ENCODE measurements around the gene SH3RF2.

SH3RF2 gene

DNA sequence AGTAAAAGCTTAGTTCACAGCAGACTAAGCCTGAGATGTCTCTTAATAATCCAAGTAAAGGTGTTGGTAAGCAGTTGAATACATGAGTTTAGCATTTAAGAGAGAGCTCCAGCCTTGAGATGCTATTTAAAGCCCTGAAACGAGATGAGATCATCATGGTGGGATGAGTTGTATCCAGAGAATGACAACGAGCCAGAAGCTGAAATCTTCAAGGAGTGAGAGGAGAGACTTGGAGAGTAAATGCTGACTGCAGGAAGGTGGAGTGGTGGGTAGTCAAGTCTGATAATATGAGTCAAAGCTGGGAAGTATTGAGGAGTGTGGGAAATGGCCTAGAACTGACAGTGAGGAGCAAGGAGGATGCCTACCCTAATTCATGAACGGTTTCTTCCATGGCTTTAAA is 115.3 kb downstream of the SH3RF2 start:
- H2AK5ac ChIP-seq (ENCODE audit: low read length), result no peak overlapping the region
- no CpG with 5 or more reads among the region's 3 CpGs for WGBS (ENCODE audit: extremely low coverage, insufficient coverage, insufficient read length)
- H4K91ac ChIP-seq (ENCODE audit: low read depth, low read length), result no peak overlapping the region

DNA sequence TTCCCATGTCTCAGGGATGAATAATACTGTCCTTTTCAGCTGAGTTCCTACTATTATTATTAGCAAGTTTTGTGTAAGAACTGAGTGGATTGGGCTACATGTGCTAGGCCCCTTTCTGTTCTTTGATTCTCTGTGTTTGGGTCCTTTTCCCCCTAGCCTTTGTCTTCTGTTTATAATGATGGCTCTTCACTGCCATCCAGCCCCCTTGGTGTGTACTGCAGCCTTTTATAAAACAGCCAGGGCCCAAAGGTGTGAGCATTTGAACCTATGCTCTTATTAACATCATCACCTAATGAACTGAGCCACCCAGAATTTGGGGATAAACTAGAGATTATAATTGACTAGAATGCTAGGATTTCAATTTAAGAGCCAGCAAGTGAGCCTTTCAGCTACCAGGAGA is 116.4 kb downstream of the SH3RF2 start:
- no peak overlapping the region for H4K8ac ChIP-seq (ENCODE audit: low read depth, low read length)
- H3K4me3 ChIP-seq (ENCODE audit: low read depth, low read length), result no peak overlapping the region
- no peak overlapping the region for H3K14ac ChIP-seq (ENCODE audit: low read length)
- no peaks in the 10 kb centered on the region for H3K79me1 ChIP-seq (ENCODE audit: low read length)
- no peak overlapping the region for H2AFZ ChIP-seq (ENCODE audit: insufficient read depth, low read length, poor library complexity)
- H3K27me3 ChIP-seq (ENCODE audit: insufficient read depth, low read length), result no peaks in the 10 kb centered on the region
- no peak overlapping the region for H3K18ac ChIP-seq (ENCODE audit: low read length)
- H3K9me3 ChIP-seq (ENCODE audit: insufficient read depth, low read depth, low read length), result no peaks in the 10 kb centered on the region
- no peaks in the 10 kb centered on the region for H3K4me1 ChIP-seq (ENCODE audit: control insufficient read depth in 1 of 2, insufficient read depth in 2 of 2, low read length in 2 of 2)
- no peak overlapping the region for H3K4ac ChIP-seq (ENCODE audit: low read depth, low read length)
- DNase-seq, result peak in 1 of 2 donors; percentile 25
- H3K27ac ChIP-seq (ENCODE audit: low read depth, low read length), result no peak overlapping the region
- no peaks in the 10 kb centered on the region for H3K79me2 ChIP-seq (ENCODE audit: control insufficient read depth, insufficient read depth, low read length, poor library complexity)
- H3K23ac ChIP-seq (ENCODE audit: low read length), result no peak overlapping the region
- no peak overlapping the region for H3K9ac ChIP-seq (ENCODE audit: low read length)
- H3K36me3 ChIP-seq (ENCODE audit: control insufficient read depth in 1 of 2, insufficient read depth in 2 of 2, low read length in 2 of 2), result no peaks in the 10 kb centered on the region
- H2BK12ac ChIP-seq (ENCODE audit: low read length), result no peak overlapping the region
- H3K4me2 ChIP-seq (ENCODE audit: low read length), result no peak overlapping the region
- no peak overlapping the region for H2AK5ac ChIP-seq (ENCODE audit: low read length)
- H4K12ac ChIP-seq (ENCODE audit: low read depth, low read length), result no peak overlapping the region
- H2BK120ac ChIP-seq (ENCODE audit: insufficient read depth, low read length, poor library complexity), result no peak overlapping the region
- H4K91ac ChIP-seq (ENCODE audit: low read depth, low read length), result no peak overlapping the region
- H2BK5ac ChIP-seq (ENCODE audit: low read depth, low read length, poor library complexity), result no peak overlapping the region

More for the DNA sequence above, 115.3 kb downstream of the SH3RF2 start:
- Histone ChIP-seq H4K8ac (ENCODE audit: low read depth, low read length) (no peak overlapping the region), H3K4me1 (ENCODE audit: control insufficient read depth in 1 of 2, insufficient read depth in 2 of 2, low read length in 2 of 2) (peaks cover 0 to 4% of the 10 kb centered on the region in 2 experiments), H3K4ac (ENCODE audit: low read depth, low read length) (no peak overlapping the region), H4K12ac (ENCODE audit: low read depth, low read length) (no peak overlapping the region), H3K4me3 (ENCODE audit: low read depth, low read length) (no peak overlapping the region), H3K79me2 (ENCODE audit: control insufficient read depth, insufficient read depth, low read length, poor library complexity) (no peaks in the 10 kb centered on the region), H3K79me1 (ENCODE audit: low read length) (no peaks in the 10 kb centered on the region), H3K27me3 (ENCODE audit: insufficient read depth, low read length) (no peaks in the 10 kb centered on the region), H2BK12ac (ENCODE audit: low read length) (no peak overlapping the region), H3K36me3 (ENCODE audit: control insufficient read depth in 1 of 2, insufficient read depth in 2 of 2, low read length in 2 of 2) (no peaks in the 10 kb centered on the region), H2AFZ (ENCODE audit: insufficient read depth, low read length, poor library complexity) (no peak overlapping the region), H3K14ac (ENCODE audit: low read length) (no peak overlapping the region), H3K9me3 (ENCODE audit: insufficient read depth, low read depth, low read length) (no peaks in the 10 kb centered on the region), H3K27ac (ENCODE audit: low read depth, low read length) (no peak overlapping the region), H2BK5ac (ENCODE audit: low read depth, low read length, poor library complexity) (no peak overlapping the region), H3K9ac (ENCODE audit: low read length) (no peak overlapping the region), H3K18ac (ENCODE audit: low read length) (no peak overlapping the region), H2BK120ac (ENCODE audit: insufficient read depth, low read length, poor library complexity) (no peak overlapping the region), H3K4me2 (ENCODE audit: low read length) (no peak overlapping the region), H3K23ac (ENCODE audit: low read length) (no peak overlapping the region)
- DNase-seq, result no peak

GRCh38 chr5:146055432-146055831 is 119.1 kb downstream of the SH3RF2 start:
- no peak overlapping the region for H3K4me3 ChIP-seq (ENCODE audit: low read depth, low read length)
- no peak overlapping the region for H2BK120ac ChIP-seq (ENCODE audit: insufficient read depth, low read length, poor library complexity)
- no peak overlapping the region for H3K4ac ChIP-seq (ENCODE audit: low read depth, low read length)
- no peak overlapping the region for H3K23ac ChIP-seq (ENCODE audit: low read length)
- no peak overlapping the region for H3K18ac ChIP-seq (ENCODE audit: low read length)
- H3K79me2 ChIP-seq (ENCODE audit: control insufficient read depth, insufficient read depth, low read length, poor library complexity), result no peaks in the 10 kb centered on the region
- no peaks in the 10 kb centered on the region for H3K36me3 ChIP-seq (ENCODE audit: control insufficient read depth in 1 of 2, insufficient read depth in 2 of 2, low read length in 2 of 2)
- no peak overlapping the region for H3K14ac ChIP-seq (ENCODE audit: low read length)
- no peak overlapping the region for H2AK5ac ChIP-seq (ENCODE audit: low read length)
- no peak for DNase-seq
- no peaks in the 10 kb centered on the region for H3K4me1 ChIP-seq (ENCODE audit: control insufficient read depth in 1 of 2, insufficient read depth in 2 of 2, low read length in 2 of 2)
- no peak overlapping the region for H3K4me2 ChIP-seq (ENCODE audit: low read length)
- no CpG with 5 or more reads among the region's 2 CpGs for WGBS (ENCODE audit: extremely low coverage, insufficient coverage, insufficient read length)
- H3K27me3 ChIP-seq (ENCODE audit: insufficient read depth, low read length), result no peaks in the 10 kb centered on the region
- no peak overlapping the region for H4K8ac ChIP-seq (ENCODE audit: low read depth, low read length)
- no peak overlapping the region for H3K9ac ChIP-seq (ENCODE audit: low read length)
- no peak overlapping the region for H2BK12ac ChIP-seq (ENCODE audit: low read length)
- H3K27ac ChIP-seq (ENCODE audit: low read depth, low read length), result no peak overlapping the region
- H3K9me3 ChIP-seq (ENCODE audit: insufficient read depth, low read depth, low read length), result no peaks in the 10 kb centered on the region
- no peaks in the 10 kb centered on the region for H3K79me1 ChIP-seq (ENCODE audit: low read length)
- H2BK5ac ChIP-seq (ENCODE audit: low read depth, low read length, poor library complexity), result no peak overlapping the region
- no peak overlapping the region for H4K91ac ChIP-seq (ENCODE audit: low read depth, low read length)
- H4K12ac ChIP-seq (ENCODE audit: low read depth, low read length), result no peak overlapping the region
- no peak overlapping the region for H2AFZ ChIP-seq (ENCODE audit: insufficient read depth, low read length, poor library complexity)

- H3K4ac ChIP-seq (ENCODE audit: low read depth, low read length), result no peak overlapping the region
- no CpG with 5 or more reads among the region's 22 CpGs for WGBS (ENCODE audit: extremely low coverage, insufficient coverage, insufficient read length)
- no peak overlapping the region for H2AFZ ChIP-seq (ENCODE audit: insufficient read depth, low read length, poor library complexity)
Measured at GRCh38 chr5:146059460-146060220, 123.3 kb downstream of the SH3RF2 start.

More at GRCh38 chr5:146059460-146060220, 123.3 kb downstream of the SH3RF2 start:
- Histone ChIP-seq H4K91ac (ENCODE audit: low read depth, low read length) (no peak overlapping the region), H2BK5ac (ENCODE audit: low read depth, low read length, poor library complexity) (no peak overlapping the region), H4K8ac (ENCODE audit: low read depth, low read length) (no peak overlapping the region), H3K14ac (ENCODE audit: low read length) (no peak overlapping the region), H3K36me3 (ENCODE audit: control insufficient read depth in 1 of 2, insufficient read depth in 2 of 2, low read length in 2 of 2) (no peaks in the 10 kb centered on the region), H3K18ac (ENCODE audit: low read length) (no peak overlapping the region), H3K27me3 (ENCODE audit: insufficient read depth, low read length) (no peaks in the 10 kb centered on the region), H3K4me1 (ENCODE audit: control insufficient read depth in 1 of 2, insufficient read depth in 2 of 2, low read length in 2 of 2) (no peaks in the 10 kb centered on the region), H3K9me3 (ENCODE audit: insufficient read depth, low read depth, low read length) (no peaks in the 10 kb centered on the region), H3K4me2 (ENCODE audit: low read length) (no peak overlapping the region), H3K4me3 (ENCODE audit: low read depth, low read length) (no peak overlapping the region), H3K79me1 (ENCODE audit: low read length) (no peaks in the 10 kb centered on the region), H2BK12ac (ENCODE audit: low read length) (no peak overlapping the region), H3K79me2 (ENCODE audit: control insufficient read depth, insufficient read depth, low read length, poor library complexity) (no peaks in the 10 kb centered on the region), H2AK5ac (ENCODE audit: low read length) (no peak overlapping the region), H2BK120ac (ENCODE audit: insufficient read depth, low read length, poor library complexity) (no peak overlapping the region), H4K12ac (ENCODE audit: low read depth, low read length) (no peak overlapping the region), H3K27ac (ENCODE audit: low read depth, low read length) (no peak overlapping the region), H3K23ac (ENCODE audit: low read length) (no peak overlapping the region), H3K9ac (ENCODE audit: low read length) (no peak overlapping the region)
- no peak for DNase-seq
